HG03095 (cell line): ENCODE results near the gene RHBG.
"Not testable (repeated sequence)": the region's sequence is repeated elsewhere in the genome, so short reads cannot be mapped to it uniquely, and the experiment has no call there.

ENCODE experiments used
- ATAC-seq: cut with Tn5 transposase; IDR thresholded peaks from one replicate; pipeline ENCODE4 v1.9.1; 2021; ENCODE audit warnings: moderate library complexity; ENCODE audit not compliant: unreplicated experiment

Gene RHBG

DNA sequence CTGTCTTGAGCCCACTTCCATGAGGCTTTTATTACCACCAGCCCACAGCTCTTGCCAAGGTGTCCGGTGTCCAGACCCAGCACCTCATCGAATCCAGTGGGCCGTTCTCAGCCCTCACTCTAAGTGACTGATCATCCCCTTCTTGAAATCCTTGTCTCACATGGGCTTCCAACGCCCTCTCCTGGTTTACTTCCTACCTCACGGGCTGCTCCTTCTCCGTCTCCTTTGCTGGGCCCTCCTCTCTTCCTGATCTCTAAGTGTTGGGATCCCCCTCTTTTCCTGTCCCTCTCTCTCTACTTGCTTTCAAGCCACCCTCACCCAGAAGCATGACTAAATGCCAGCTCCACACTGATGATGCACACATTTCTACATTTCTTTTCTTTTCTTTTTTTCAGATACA is 9.0 kb upstream of the RHBG start:
- ATAC-seq = no peak

DNA sequence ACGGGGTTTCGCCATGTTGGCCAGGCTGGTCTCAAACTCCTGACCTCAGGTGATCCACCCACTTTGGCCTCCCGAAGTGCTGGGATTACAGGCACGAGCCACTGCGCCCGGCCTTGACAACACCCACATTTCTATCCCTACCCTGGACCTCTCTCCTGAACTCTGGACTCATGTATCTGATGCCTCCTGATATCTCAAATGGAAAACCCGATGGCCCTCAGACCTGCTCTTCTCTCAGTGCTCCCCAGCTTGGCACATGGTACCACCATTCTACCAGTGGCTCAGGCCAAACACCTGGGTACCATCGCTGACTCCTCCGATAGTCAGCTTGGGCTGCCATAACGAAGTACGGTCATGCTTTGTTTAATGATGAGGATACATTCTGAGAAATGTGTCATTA is 8.5 kb upstream of the RHBG start:
- no peak for ATAC-seq

DNA sequence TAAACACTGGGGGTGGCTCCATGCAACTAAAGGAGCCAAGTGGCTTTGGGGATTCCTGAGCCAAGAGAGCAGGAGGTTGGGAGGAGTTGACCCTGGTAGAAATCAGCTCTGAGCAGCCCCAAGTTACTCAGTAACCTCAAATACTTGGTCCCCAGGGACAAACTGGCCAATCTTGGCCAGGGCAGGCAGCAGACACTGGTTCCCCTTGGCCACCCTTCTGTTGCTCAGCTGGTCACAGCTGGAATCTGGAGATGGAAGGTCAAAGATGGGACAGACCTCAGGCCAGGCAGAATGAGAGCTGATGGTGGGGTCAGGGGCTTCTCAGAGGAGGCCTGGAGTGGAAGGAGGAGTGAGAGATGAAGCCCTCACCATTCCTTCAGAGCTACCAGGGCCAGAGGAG is 3.3 kb upstream of the RHBG start:
- no peak for ATAC-seq

DNA sequence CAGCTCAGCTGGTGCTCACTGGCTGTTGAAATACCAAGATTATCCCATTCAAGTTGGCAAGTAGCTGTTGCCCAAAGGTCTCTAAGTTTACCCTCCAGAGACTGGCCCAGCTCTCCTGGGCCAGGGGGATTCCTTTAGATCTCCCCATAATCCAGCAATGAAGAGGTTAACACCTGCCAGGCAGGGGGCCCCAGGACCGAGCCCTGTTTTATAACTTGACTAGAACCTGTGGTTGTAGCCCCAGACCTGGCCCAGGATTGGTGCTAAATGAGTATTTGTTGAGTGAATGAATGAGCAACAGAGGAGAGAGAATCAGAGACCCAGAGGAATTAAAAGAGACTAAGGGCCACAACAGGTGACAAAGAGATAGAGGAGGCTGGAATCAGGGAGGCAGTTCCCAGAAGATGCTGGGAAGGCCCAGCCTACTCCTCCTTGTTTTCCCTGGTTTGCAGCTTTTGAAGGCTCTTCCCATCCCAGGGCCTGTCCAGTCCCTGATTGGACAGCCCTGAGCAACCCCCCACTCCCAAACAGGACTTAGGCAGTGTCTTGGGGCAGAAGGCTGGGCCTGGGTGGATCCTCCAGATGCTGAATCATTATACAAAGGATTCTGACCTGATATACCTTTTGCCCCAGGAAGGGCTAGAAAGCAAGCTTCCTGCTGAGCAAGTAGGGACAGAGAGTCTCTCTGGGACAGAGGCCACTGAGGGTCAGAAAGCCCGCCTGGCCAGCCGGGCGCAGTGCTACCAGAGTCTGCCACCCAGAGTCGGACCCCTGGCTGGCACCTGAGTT is 2.4 kb upstream of the RHBG start:
- ATAC-seq = no peak

DNA sequence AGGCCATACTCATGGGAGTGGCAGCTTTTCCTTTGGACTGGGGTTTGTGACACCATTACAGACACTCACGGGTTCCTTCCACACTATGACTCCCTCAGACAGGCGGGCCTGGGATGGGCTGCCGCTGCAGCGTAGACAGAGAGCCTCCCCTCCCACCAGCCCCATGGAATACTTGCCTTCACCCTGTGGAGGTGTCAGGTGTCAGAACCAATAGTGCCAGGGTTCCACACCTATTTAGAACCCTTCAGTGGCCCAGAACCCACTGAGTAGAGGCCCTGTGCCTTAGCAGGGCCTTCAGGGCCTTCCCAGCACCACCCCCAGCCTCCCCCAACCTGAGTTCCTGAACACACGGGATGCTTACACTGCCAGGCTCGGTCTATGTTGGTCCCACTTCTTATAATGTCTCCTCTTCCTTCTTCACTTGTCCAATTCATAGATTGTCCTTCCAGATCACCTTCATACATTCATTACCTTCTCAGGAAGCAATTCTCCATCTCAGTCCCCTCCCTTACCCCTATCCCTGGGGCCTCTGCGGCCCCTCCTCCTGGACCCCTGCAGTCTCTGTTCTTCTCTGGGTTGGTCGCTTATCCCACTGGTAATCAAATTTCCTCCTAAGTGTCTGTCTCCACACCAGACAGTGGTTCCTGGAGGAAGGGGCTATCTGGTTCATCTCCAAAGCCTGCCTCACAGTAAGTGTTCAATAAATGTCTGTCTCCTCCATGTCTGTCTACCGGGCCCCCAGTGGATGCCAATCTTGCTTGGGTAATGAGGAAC is 1.4 kb upstream of the RHBG start:
- ATAC-seq = no peak

DNA sequence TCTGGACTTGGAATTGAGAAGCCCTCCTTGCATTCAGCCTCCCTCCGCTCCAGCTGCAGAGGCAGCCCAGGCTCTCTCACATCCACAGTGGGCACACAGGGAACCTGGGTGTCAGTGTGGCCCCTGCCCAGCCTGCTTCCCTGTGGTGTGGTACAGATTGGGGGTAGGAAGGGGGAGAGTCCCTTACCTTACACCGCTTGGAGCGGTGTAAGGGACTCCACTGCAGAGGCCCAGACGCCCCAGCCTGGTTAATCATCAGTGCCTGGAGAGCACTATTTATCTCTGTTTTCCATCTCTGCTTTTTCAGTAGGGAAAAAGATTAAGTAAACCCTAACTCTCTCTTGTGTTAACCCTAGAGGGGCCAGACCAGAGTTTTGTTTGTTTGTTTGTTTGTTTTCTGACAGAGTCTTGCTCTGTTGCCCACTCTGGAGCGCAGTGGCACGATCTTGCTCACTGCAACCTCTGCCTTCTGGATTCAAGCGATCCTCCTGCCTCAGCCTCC is 803 bp upstream of the RHBG start:
- ATAC-seq = no peak

DNA sequence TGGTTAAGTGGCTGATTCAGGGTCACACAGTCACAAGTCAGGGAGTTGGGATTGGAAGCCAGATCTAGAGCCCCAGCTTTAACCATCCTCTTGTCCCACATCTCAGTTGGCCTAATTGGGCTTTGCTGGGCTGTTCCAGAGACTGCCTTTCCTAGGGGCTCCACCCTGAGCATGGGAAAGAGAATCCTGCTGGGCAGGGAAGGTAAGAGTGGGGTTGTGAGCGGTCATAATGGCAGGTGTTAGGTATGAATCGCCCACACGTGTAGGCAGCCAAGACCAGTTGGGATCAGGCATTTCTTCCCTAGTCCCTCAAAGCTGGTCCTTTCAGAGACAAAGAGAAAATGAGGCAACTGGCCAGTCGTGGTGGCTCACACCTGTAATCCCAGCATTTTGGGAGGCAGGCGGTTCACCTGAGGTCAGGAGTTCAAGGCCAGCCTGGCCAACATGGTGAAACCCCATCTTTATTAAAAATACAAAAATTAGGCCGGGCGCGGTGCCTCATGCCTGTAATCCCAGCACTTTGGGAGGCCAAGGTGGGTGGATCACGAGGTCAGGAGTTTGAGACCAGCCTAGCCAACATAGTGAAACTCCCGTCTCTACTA is 775 bp downstream of the RHBG start:
- not testable (repeated sequence) for ATAC-seq

DNA sequence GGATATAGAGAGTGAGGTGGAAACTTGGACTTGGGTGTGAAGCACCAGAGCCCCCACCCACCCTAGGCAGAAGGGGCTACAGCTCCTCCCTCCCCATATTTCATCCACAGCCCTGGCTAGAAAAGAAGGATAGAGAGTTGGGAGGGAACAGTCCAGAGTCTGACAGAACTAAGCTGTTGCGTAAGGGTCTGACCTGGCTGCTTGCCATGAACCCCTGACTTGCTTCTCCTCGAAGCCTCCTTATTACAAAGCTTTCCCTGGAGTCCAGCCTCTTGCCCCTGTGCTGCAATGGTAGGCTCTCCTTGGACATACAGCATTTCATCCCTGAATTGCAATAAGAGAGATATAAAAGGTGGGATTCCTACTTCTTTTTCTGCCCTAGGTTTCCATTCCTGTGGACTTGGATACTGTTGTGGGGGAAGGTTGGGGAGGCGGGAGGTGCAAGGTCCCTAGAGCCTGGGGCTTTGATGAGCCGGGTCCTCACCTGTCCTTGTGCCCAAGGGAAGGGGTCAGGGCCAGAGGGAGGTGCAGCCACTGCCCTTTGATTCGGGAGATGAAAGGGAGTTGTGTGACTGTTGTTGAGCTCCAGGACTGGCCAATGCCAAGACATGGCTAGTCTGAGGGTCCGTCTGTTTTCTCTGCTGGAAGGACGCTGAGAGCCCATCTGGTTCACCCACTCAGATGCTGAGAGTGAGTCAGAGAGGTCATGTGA is 2.7 kb downstream of the RHBG start:
- no peak for ATAC-seq

DNA sequence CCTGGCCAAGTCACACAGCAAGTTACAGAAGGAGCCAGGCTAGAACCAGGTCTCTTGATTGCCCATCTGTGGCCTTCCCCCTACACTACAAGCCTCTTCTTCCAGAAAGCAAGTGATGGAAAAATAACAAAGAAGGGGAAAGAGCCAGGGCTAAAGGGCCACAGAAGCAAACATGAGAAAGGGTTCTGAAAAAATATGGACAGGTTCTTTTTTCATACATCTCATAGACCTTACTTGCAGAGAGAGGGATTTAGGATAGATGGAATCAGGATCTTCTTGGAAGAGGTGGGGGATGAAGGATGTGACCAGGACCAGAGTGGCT is 3.2 kb downstream of the RHBG start:
- no peak for ATAC-seq

DNA sequence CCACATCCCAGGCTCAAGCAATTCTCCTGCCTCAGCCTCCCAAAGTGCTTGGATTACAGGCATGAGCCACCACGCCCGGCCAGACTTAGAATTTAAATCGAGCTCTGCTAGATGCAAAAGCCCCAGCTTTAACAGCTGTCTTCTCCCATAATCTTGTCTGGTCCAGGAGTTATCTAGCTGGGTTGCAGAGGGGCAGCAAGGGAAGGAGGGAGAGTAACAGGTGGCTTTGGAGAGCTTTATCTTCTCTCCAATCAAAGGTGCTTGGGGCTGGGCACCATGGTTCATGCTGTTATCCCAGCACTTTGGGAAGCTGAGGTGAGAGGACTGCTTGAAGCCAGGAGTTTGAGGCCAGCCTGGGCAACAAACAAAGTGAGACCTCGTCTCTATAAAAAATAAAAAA is 3.9 kb downstream of the RHBG start:
- no peak for ATAC-seq

DNA sequence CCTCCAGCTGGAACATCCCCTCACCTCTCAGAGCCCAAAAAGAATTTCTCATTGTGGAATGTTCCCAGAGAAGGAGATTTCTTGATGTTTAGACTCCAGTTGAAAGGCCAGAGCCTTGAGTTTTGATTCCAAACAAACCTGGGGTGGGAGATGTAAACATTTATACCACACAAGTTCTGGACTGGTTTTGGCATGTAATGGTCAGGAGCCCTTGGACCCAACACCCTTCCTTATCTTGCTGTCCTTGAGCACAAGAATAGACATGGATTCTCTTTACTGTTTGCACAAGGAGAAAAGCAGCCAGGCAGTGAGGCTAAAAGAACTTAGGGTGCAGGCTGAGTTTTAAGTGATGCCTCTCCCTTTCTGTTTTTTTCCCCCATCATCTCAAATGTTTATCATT is 4.5 kb downstream of the RHBG start:
- ATAC-seq = no peak

DNA sequence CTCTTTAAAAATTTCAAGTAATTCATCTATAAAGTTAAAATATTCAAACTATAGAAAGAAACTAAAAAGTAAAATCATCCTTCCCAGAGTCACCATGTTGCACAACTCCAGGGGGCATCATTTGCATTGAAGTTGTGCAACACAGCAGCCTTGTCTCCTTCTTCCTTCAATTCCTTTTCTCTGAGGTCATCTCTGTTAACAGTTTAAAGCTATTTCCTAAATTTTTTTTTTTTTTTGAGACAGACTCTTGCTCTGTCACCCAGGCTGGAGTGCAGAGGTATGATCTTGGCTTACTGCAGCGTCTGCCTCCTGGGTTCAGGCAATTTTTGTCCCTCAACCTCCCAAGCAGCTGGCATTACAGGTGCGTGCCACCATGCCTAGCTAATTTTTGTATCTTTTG is 7.1 kb downstream of the RHBG start:
- no peak for ATAC-seq

DNA sequence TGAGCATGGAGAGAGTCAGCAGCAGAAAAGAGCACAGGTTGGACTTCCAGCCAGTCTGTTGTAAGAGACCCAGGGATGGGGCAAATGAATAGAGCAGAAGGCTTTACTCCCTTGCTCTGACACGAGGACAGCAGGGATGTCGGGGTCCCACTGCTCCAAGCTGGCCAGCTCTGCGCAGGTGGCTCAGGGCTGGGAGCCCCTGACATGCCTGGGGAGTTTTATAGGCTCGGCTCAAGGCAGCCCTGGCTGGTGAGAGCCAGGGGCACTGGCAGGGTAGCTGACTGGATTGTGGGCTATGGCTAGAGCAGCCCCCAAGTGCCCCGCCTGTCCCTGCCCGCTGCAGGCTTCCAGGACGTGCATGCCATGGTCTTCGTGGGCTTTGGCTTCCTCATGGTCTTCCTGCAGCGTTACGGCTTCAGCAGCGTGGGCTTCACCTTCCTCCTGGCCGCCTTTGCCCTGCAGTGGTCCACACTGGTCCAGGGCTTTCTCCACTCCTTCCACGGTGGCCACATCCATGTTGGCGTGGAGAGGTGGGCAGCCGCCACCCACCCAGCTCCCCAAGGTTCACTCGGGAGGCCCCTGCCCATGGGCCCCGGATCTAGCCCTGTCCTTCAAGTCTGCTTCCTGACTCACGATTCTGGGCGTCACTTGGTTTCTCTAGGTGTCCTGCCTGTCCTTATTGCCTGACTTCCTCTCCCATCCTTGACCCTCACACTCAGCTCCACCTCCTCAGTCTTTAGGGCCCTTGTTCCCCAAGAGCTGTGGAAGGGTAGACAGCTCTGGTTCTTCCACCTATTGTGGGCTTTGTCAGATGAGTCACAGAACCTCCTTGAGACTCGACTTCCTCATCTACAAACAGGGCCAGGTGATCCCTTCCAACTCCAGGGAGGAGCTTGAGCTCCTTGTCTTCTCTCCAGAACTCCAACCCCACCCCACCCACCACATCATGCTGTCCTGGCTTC is 8.2 kb downstream of the RHBG start:
- no peak for ATAC-seq

DNA sequence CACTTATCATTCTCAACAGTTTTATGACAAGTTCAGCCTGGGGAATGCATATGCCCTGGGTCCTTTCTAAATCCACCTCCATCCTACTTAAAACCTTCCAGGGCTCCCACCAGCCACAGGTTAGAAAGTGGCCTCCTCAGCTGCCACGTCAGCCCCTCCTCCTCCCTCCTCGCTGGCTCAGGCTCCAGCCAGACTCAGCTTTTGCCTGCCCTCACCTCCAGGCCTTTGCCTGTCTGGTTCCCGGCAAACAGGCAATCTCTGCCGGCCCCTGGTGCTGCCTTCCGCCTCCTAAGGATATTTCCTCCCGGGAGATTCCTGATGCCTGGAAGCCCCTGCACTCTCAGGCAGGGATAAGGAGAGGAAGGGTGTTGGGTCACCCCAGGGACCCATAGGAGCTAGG is 9.5 kb downstream of the RHBG start:
- no peak for ATAC-seq

DNA sequence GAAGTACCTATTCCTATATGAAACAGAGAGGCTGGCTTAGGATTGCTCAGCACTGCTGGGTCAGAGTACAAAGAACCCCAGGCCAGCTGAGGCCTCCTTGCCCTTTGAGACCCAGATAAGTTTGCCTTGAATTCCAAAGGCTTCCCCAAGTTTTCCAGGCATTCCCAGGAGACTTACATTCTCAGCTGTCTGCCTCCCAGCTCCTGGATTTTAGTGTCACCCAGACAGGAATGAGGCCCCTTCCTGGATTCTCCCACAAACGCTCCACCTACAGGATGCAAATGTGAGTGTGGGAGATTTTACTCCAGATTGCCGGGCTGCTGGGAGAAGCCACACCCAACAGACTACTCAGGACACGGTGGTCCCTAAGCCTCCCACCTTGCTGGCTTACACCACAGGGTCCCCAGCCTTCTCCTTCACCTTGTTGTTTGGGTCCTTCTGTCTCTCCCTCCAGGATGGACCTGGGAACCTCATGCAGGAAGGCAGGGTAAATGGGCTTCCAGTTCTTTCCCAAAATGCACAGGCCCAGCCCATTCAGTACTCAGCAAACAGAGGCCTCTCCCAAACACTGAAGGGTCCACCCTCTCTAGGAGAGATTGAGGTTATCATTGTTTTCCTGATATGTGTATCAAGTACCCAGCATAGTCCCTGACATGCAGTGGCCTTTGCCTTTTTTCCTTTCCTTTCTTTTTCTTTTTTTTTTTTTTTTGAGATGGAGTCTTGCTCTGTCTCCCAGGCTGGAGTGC is 10.6 kb downstream of the RHBG start:
- no peak for ATAC-seq

DNA sequence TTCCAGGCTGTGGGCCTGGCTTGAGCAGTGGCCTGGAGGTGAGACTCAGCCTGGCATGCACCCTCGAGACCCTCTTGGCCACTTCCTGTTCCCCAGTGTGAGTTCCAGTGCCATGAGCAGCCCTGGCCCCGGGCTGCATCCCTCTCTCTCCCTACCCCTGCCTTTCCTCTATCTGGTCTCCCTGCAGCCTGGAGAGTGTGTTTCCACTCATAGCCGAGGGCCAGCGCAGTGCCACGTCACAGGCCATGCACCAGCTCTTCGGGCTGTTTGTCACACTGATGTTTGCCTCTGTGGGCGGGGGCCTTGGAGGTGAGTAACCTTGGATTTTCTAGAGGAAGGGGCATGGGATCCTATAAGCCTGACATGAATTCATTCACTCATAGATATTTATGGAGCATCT is 13.6 kb downstream of the RHBG start:
- no peak for ATAC-seq

DNA sequence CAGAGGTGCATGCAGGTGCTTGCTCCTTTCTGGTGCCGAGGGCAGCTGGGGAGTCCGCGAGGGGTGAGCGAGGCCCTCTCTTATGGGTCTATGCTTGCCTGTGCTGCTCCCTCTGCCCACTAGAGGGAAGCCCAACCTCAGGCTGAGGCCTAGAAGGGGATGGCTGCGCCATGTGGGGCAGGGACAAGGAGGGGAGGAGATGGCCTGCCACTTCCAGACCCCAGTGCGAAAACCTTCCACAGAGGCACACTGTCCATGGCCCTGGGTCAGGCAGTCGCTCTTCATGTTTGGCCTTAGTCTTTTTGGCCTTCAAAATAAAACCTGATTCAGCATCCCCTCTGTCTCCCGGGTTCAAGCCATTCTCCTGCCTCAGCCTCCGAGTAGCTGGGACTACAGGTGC is 14.0 kb downstream of the RHBG start:
- no peak for ATAC-seq

DNA sequence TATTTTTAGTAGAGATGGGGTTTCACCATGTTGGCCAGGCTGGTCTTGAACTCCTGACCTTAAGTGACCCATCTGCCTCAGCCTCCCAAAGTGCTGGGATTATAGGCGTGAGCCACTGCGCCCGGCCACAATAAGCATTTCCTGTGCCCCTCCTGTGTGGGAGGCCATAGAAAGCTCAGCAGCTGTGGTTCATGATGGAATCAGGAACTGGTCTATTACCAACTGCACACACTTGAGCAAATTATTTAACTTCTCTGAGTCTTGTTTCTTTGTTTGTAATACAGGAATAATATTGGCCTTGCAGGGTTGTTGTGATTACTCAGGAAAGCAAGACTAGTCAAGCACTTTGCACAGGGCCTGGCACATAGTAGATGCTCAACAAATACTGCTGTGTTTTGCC is 15.0 kb downstream of the RHBG start:
- no peak for ATAC-seq

DNA sequence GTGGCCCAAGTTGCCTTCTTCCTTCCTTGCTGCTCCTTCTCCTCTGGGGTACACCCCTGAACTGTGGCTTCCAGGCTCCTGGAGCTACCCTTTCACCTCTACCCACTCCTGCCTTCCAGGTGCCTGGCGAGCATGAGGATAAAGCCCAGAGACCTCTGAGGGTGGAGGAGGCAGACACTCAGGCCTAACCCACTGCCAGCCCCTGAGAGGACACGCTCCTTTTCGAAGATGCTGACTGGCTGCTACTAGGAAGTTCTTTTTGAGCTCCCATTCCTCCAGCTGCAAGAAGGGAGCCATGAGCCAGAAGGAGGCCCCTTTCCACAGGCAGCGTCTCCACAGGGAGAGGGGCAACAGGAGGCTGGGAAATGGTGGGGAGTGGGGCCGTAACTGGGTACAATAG is 15.6 kb downstream of the RHBG start:
- no peak for ATAC-seq
